NOMO-1 (cell line): ENCODE data around the gene BCHE.

ENCODE experiments used
- DNase-seq, 2 experiments: peaks; one replicate each; lab custom pipeline; 2025; ENCODE audit not compliant: unreplicated experiment in 2 of 2; lab: John Stamatoyannopoulos, UW

Gene BCHE

GRCh38 chr3:165837058-165837525 lies at the start of gene BCHE:
TSS of gene BCHE (minus strand) at chr3:165837423. CDS start at chr3:165831033, 6,390 bp downstream.
- no peak for DNase-seq

GRCh38 chr3:165885558-165886270 lies 48.5 kb upstream of the BCHE start:
- no peak for DNase-seq

- no peak for DNase-seq
Measured at GRCh38 chr3:165884518-165884917, 47.3 kb upstream of the BCHE start.

GRCh38 chr3:165883863-165884478 lies 46.7 kb upstream of the BCHE start:
- DNase-seq: peak in 1 of 2 experiments; percentile 24

DNA sequence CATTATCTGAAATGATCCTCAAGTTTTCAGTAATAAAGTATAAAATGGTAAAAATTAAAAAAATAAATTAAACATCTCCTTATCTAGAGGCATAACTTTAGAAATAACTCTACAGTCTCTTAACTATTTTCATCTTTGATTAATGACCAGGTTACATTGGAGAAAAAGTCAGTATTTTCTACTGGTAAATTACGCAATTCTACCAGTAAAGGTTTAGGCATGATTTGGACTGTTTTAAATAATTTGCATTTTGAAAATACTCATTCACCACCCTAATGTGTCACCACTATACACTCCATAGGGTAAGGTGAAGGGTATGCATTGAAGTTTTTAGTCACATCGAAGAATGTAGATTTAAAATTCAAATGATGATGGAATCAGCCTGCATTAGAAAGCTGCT lies 45.9 kb upstream of the BCHE start:
- DNase-seq: no peak

DNA sequence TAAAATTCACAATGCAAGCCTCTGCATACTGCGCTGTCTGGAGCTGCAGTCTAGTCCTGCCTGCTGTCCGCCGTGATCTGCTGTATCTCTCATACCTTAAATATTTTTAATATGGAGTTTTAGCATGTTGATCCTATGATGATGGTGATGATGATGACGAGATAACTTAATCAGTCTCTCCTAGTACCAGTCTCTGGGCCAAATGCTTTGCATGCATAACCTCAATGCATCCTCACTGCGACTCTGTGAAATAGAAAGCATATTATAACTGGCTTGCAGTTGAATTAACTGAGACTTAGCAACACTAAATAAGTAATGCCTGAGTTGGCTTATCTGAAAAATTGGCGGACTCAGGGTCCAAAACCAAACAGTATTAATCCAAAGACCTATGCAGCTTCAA lies 38.4 kb upstream of the BCHE start:
- no peak for DNase-seq

DNA sequence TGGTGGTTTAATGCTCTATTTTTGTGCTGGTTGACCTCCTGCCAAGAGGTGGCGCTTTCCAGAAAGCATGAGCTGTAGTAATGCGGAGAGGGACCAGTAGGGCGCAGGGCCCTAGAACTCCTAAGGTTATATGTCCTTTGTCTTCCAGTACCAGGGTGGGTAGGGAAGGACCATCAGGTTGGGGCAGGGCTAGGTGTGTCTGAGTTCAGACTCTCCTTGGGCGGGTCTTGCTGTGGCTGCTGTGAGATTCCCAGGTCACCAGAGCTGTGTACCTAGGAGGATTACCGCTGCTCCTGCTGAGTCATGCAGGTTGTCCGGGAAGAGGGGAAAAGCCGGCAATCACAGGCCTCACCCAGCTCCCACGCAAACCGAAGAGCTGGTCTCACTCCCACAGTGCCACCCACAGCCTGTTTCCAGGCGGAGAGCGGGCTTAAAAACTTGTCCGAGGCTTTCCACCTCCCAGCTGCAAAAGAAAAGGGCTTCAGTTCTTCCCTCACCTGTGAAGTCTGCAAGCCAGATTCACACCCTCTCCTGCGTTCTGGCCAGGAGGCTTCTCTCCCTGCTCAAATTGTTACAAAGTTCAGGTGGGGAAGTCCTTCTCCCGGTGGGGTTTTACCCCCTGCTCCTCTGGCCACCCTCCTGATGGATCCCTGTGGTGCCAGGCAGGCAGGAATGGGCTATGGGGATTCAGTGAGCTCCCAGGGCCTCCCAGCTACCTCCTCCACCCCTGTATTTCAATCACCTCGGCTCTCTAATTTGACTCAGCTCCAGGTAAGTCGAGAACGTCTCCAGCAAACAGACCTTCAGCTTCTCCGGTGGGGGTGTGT lies 37.7 kb upstream of the BCHE start:
- DNase-seq: no peak

DNA sequence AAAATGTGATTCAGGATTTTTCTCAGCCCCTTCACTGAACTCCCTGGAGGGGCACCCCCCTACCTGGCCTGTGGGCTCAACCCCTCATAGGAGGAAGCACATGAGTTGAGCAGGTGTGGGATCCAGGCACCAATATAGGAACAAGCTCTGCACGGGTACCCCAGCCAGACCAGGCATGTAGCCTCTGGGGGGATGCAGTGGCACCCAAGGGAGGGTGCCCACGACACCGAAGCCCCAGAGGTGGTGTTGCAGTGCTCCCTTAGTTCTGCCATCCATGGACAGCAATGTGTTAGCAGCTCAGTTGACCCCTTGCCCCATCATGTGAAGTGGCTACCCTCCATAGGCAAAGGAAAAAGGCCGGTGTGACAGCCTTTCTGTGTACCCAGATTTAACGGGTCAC lies 30.9 kb upstream of the BCHE start:
- no peak for DNase-seq

DNA sequence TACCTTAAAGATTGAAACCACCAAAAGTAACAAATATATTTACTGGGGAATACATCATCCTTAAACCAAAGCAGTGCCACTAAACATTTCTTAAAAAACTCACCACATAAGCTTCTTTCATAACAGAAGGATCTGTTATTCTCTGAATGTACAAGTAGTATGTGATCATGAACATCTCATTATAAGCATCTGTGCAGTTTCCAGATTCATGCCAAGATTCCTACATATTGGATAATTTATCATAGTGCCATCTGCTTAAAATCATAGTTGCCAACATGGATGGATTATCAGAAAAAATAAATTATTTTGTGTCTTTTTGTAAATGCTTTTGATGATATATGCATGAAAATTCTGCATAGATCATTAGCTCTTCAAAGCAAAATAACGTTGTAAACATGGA lies 21.8 kb upstream of the BCHE start:
- no peak for DNase-seq

DNA sequence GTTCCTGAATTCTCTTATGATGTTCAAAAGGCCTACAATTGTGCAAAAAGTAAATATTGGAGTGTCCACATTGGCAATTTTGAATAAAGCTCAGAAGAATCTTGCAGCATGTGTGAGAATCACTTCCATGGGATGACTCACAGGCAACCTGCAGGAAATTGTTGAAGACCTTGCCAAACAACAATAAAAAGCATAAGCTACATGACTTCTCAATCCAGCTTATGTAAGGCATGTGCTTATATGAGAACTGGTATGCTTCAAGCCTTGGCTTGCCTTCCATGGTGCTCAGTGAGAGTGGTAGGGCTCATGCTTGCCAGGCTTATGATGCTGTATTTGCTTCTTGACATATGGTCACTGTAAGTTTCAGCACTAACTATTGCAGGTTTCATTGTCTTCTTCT lies 18.4 kb upstream of the BCHE start:
- no peak for DNase-seq

DNA sequence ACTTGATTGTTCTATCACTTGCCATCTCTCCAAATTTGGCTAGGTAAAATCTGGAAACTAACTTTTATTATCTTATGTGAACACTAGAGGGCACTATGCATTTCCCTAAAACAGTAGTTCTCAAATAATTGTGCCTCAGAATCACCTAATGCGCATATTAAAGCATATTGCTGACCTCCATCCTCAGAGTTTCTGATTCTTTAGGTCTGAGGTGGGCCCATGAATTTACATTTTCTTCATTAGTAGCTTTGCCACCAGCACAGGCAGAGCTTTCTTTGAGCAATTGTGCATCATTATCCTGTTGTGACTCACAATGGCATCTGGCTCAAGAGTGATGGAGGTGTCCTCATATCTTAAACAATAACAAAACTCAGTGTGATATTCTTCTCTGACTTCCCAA lies 17.5 kb upstream of the BCHE start:
- peak in 1 of 2 experiments; percentile 43 for DNase-seq

DNA sequence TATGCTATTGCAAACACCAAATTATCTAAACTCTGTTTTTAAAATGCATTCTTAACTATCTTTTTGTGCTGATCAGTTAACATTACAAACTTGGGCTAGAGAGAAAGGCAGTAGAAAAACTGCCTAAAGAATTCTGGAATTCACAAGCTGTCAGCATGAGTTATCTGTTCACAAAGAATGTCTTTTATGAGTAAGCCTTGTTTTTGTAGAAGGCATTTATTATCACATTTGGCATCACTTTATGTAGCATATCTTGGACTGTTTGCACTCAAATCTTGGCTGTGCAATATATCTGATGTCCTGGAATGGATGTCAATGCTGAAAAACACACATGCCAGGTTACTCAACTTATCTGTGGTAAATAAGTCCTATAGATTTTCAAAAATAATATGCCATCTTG lies 15.5 kb upstream of the BCHE start:
- no peak for DNase-seq

- DNase-seq: no peak
Measured at GRCh38 chr3:165852191-165852590, 15.0 kb upstream of the BCHE start.

DNA sequence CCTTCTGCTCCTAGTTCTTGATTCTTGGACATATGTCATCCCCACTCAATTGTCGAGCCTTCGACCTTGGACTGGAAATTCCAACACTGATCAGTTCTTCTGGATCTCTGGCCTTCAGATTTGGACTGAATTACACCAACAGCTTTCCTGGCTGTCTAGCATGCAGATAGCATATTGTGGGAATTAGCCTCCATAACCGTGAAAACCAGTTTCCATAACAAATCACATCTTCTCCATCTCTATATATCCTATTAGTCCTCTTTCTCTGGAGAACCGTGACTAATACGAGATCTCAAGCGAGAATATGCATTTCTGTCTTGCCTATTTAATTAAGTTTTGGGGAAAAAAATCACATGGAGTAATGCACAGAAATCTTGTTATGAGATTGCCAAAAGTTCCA lies 8.8 kb upstream of the BCHE start:
- DNase-seq: no peak

GRCh38 chr3:165839296-165840076 lies 2.3 kb upstream of the BCHE start:
- DNase-seq: peak in 1 of 2 experiments; percentile 18

- no peak for DNase-seq
Measured at GRCh38 chr3:165837801-165838200, 578 bp upstream of the BCHE start.

DNA sequence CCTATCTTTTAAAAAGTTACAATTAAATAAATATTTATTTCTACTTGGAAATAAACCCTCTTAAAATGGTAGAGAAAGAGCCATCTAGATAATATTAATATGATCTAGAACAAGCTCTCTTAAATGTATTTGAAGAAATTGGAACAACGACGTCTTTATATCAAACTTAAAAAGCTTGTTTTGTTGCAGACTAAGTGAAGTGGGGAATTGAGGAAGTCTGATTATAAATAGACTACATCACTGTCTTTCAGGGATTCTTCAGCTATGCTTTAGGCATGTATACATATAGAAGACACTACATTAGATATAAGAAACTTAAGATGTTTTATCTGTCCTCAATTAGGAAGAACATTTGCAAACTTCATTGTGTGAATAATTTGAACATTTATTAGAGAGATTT lies 1.8 kb downstream of the BCHE start:
- no peak for DNase-seq

DNA sequence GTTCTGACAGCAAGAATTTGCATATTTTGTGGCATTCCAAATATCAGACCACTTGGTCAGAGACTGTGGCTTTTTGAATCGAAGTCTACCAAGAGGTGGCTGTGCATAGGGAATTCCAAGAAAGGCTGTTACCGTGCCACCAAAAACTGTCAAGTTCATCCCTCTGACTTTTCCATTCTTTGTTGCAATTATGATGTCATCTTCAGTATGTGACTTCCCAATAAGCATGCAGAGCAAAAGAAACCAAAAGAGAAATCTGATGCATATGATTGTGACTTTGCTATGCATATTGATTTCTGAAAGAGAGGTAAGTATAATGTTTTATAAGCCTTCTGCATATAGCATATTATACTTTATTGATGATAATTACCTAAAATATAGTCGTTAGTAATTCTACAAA lies 6.5 kb downstream of the BCHE start:
- DNase-seq: no peak

GRCh38 chr3:165827883-165828282 lies 9.3 kb downstream of the BCHE start:
- no peak for DNase-seq

DNA sequence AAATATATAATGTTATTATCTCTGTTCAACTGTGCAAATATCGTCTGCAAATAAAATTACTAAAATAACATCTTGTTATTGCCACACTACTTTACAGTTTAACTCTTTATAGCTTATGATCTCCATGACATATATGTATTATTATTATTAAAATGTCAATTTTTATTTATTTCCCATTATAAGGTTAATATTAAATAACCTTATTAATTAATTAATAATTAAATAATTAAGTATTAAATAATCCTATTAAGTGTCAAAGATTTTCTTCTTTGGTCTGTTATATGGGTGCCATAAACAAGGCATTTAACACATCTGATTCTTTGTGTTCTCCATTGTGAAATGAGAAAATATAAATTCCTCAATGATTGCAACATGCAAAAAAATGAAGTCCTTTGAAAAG lies 10.0 kb downstream of the BCHE start:
- DNase-seq: no peak

GRCh38 chr3:165820671-165821123 lies 16.5 kb downstream of the BCHE start:
- no peak for DNase-seq
